ENCODE results near the gene SCRT2. TPM values are rescaled to one million over a fixed set of nuclear protein-coding genes. Genes with fewer than 3 reads are reported as not detected.
"Not testable (repeated sequence)": the region's sequence is repeated elsewhere in the genome, so short reads cannot be mapped to it uniquely, and the experiment has no call there.

SCRT2 gene
- under 1 TPM in 2 of 10 donors, not detected in 8; 0.04 to 0.18 TPM for polyA plus RNA-seq (ENCODE audit: insufficient read length in 10 of 10)
- long read RNA-seq, donor 1, result 0 reads
- long read RNA-seq, donor 2, result 0 reads
- long read RNA-seq, donor 3, result 0 reads
- long read RNA-seq, donor 4, result 0 reads
- long read RNA-seq, donor 5, result 0 reads
- long read RNA-seq, donor 6, partial matches to known transcripts, result 0 of 1 reads
- long read RNA-seq, donor 6, other reads (novel, unspliced or antisense), result 0 of 1 reads
- long read RNA-seq, donor 7, result 0 reads
- long read RNA-seq, donor 8, result 0 reads
- long read RNA-seq, donor 9, result 0 reads

GRCh38 chr20:675453-676314 is at the start of gene SCRT2:
Gene SCRT2, minus strand, starts transcription at chr20:675802. Its CDS starts 201 bp downstream, at chr20:675601.
- peak; percentile 84 to 94 (median 89) for DNase-seq

GRCh38 chr20:724797-725196 is 49.2 kb upstream of the SCRT2 start:
- not testable (repeated sequence) for DNase-seq

- no peak for DNase-seq
Measured at GRCh38 chr20:723756-724155, 48.2 kb upstream of the SCRT2 start.

- DNase-seq, result no peak
Measured at GRCh38 chr20:722822-723644, 47.4 kb upstream of the SCRT2 start.

DNA sequence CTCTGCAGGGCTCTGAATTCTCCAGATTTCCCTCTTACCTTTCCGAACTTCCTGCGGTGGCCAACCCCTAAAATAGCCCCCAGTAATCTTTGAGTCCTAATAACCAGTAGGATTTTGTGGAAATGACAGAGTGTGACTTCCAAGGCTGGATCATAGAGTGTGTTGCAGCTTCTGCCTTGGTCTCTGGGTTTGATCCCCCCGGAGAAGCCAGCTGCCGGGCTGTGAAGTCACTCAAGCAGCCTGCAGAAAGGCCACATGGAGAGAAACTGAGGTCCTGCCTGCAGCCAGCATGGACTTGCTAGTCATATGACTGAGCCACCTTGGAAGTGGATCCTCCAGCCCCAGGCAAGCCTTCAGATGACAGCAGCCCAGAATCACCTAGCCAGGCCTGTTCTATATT is 46.3 kb upstream of the SCRT2 start:
- no peak for DNase-seq

DNA sequence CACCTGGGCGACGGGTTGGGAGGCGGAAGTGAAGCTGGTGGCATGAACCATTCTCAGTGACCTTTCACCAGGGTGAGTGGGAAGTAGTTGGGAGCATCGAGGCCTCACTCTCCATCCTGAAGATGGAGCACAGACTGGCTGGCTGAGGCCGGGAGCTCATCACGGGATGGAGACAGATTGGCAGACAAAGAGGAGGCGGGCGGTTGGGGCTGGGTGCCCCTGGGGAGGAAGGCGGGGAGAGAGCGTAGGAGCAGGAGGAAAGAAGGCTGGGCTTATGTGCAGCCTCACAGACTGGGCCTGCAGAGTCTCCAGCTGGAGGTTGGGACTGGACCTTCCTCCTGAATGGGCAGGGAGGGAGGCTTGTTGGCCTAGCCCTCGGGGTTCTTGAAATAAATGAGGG is 44.2 kb upstream of the SCRT2 start:
- DNase-seq, result peak in 1 of 3 donors; percentile 32

GRCh38 chr20:719068-719467 is 43.5 kb upstream of the SCRT2 start:
- DNase-seq, result no peak

- DNase-seq, result no peak
Measured at GRCh38 chr20:717832-718231, 42.2 kb upstream of the SCRT2 start.

- no peak for DNase-seq
Measured at GRCh38 chr20:717271-717670, 41.7 kb upstream of the SCRT2 start.

- DNase-seq, result no peak
Measured at GRCh38 chr20:714453-714852, 38.9 kb upstream of the SCRT2 start.

DNA sequence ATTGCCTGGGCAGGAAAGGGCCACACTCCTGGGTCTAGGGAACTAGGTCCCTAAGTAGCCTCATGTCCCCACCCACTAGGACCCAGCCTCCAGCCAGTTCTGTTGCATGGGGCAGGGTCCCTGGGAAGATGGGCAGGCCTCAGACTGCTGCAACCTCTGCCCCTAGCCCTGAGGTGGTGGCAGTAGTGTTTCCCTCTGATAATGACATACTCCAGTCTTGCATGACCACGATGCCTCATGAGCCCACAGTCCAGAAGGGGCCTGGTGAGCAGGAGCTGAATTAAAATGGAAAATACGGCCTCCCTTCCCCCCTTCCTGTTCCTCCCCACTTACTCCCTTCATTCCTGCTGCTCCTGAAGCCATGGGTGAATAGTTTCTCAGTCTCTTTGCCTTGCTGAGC is 36.0 kb upstream of the SCRT2 start:
- DNase-seq, result no peak

- no peak for DNase-seq
Measured at GRCh38 chr20:710780-711450, 35.3 kb upstream of the SCRT2 start.

- no peak for DNase-seq
Measured at GRCh38 chr20:709991-710779, 34.6 kb upstream of the SCRT2 start.

- peak in 1 of 3 donors; percentile 24 for DNase-seq
Measured at GRCh38 chr20:709423-709822, 33.8 kb upstream of the SCRT2 start.

DNA sequence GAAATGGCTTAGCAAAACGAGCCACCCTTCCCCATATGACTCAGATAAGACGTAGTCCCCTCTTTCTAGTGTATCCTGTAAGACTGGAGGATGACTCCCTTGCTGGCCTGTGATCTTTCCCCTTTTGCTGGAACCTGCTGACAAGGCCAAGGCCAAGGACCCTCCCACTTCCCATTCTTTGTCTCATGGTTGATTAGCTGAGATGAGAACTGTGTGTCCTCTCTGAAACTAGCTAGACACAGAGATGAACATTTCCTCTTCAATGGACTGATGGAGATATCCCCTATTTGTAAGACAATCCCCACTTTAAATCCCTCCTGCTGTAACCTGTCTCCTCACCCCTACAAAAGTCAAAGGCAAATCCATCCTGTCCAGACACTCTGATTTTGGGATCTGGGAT is 33.4 kb upstream of the SCRT2 start:
- no peak for DNase-seq

DNA sequence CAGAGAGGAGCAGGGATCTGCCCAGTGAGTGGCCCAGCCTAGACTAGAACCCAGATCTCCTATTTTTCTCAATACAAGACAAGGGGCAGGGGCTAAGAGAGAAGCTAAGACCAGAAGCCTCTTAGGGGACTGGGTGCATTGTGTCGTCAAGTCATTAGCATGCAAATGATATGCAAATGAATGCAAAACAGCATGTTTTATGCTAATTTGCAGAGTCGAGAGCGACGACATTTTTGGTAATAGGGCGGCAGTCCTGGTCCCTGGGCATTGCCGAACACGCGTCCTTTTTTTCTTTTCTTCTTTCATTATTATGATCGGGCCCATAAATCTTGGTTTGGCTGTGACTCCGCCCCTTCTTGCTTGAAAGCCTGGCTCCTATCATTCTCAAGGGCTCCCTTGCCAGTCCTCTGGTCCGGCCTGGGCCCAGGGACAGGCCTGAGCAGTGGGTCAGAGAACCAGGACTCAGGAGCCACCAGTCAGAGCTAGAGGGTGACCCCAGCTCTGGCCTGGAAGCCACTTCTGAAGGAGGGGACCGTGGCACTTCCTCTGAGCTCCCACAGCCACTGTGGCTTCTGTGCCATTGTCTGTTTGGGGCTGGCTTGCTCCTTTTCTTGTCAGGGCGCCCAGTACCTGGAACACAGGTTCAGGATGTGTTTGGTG is 32.0 kb upstream of the SCRT2 start:
- no peak for DNase-seq

- DNase-seq, result no peak
Measured at GRCh38 chr20:706366-706885, 30.8 kb upstream of the SCRT2 start.

DNA sequence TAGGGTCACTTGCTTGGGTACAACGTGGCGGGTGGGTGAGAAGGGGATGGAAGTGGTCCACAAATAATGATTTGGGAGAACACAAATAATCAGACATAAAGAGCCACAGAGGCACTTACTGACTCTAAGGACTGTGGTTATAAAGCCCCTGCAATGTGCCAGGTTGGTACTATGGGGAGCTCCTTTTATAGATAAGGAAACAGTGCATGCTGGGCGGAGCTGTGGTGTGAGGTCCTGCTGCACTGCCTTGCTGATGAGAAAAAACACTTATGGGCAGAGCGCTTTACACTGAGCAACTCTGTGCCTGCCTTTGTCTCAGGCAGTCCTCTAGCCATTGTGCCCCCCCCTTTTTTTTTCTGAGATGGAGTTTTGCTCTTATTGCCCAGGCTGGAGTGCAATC is 29.1 kb upstream of the SCRT2 start:
- no peak for DNase-seq

GRCh38 chr20:703426-703825 is 27.8 kb upstream of the SCRT2 start:
- DNase-seq, result no peak

DNA sequence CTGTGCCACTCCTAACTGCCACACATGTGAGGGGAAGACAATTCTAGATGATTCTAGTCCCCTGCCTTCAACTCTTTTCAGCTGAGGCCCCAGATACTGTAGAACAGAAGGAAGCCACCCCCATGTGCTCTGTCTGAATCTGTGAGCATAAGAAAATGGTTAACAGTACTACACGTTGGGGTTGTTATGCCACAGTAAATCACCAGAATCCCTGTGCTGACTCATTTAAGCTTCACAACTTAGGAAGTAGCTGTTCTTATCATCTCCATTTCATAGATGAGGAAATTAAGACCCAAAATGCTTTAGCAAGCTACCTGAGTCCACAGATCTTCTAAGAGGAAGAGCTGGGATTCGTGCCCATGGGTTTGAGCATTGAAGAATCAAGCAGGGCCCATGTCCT is 27.4 kb upstream of the SCRT2 start:
- no peak for DNase-seq

Measured in muscle of back (tissue), 13 donors.